Lower leg skin (tissue), 3 donors: ENCODE results near the gene KCNK13.

Experiments used
- CTCF ChIP-seq, 3 donors: fragments of 450-650 bp; IDR thresholded peaks; one replicate each; pipeline ENCODE4 v1.5.1; 2016; ENCODE audit warnings: antibody characterized with exemption in 3 of 3, mild to moderate bottlenecking in 3 of 3, moderate library complexity in 2 of 3
- POLR2A ChIP-seq, 2 donors: fragments of 450-650 bp; IDR thresholded peaks; one replicate each; pipeline ENCODE4 v1.6.1; 2016 to 2017; ENCODE audit warnings: antibody characterized with exemption in 2 of 2, mild to moderate bottlenecking in 1 of 2, moderate library complexity in 1 of 2

GRCh38 chr14:90188588-90188987 is 126.8 kb downstream of the KCNK13 start:
- TF ChIP-seq CTCF (IDR thresholded peaks at IDR 0.05) (no peak), POLR2A (IDR thresholded peaks at IDR 0.05) (no peak)
